Ecto neural progenitor cell (in vitro differentiated cells): ENCODE measurements around the gene RBM23.
"Not testable (repeated sequence)": the region's sequence is repeated elsewhere in the genome, so short reads cannot be mapped to it uniquely, and the experiment has no call there.

Source experiments
- DNase-seq: peaks from one replicate; pipeline ENCODE4 v3.0.0-alpha.2; 2018; ENCODE audit warnings: low spot score

Gene RBM23

DNA sequence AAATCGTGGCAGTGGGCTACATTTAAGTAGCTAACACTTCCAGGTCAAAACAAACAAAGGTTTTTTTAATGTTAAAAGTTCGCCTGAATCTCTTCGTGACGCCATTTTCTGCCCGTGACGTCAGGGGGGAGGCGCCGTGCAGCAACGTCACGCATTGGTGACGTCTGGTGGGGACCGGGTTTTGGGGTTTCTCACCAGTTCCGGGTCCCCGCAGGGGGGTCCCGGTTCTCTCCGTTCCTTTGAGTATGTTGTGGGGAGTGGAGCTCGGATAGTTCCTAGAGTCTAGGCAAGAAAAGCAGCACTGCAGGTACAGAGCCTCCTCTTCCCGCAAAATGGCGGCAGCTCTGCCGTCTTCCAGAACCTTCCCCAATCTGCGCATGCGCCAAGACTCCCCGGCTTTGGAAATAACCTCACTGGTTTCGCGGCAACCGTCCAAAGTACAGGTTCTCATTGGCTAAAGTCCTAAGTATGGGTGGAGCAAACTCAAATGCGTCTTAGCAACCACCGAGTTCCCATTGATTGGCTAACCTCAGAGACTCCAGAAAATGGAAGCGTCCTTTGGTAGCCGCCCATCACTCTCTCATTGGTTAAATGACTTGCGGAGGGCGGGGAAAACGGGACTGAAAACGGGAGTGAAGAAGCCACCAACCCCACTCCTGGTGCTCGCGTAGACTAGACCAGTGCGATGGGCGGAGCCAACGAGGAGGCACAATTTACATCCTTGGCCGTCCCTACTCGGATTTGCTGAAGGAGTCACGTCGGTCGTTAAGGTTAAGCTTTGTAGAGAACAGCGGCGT lies at the start of gene RBM23:
TSS of gene RBM23 (minus strand) at position 346 of the 797 bp plus-strand sequence.
- DNase-seq = peak; percentile 100

DNA sequence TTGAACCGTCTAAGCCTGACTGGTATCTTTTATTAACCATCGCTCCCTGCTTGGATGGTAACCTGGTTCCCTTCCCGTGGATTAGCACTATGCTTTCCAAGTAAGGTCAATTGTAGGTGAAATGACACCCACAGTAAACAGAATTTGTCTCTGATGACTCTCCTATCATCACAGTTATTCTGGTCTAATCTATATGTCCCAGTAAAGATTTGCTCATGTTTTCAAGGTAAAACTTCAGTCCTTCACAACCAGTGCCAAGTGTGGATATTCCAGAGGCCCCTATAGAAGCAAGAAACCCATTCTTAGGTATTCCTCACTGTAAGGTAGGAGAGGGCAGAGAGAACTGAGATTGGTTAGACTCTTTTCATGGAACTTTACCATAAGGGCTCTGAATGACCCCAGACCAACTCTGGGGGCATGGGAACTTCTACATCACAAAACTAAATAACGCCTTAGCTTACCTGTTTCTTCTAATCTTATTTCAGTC lies 47.9 kb upstream of the RBM23 start:
- DNase-seq = no peak

DNA sequence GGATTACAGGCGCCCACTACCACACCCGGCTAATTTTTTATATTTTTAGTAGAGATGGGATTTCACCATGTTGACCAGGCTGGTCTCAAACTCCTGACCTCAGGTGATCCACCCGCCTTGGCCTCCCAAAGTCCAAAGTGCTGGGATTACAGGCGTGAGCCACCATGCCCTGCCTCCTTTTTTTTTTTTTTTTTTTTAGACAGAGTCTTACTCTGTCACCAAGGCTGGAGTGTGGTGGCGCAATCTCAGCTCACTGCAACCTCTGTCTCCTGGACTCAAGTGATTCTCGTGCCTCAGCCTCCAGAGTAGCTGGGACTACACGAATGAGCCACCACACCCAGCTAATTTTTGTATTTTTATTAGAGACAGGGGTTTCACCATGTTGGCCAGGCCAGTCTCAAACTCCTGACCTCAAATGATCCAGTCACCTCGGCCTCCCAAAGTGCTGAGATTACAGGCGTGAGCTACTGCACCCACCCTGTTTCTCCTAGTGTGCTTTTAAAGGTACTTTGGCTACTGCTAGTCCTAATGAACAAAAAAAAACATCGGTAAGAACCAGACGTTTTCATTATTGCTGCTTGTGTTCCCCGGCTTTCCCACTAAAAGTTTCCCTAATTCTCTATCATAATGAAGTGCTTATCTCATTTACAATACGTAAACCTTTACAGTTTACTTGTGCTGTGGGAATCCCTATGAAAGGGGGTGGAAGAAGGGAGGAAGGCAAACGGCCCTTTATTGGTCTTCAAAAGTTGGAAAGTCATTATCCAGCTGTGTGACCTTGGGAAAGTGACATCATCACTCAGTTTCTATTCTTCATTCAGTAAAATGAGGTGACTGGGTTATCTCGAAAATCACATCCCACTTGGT lies 47.2 kb upstream of the RBM23 start:
- not testable (repeated sequence) for DNase-seq

DNA sequence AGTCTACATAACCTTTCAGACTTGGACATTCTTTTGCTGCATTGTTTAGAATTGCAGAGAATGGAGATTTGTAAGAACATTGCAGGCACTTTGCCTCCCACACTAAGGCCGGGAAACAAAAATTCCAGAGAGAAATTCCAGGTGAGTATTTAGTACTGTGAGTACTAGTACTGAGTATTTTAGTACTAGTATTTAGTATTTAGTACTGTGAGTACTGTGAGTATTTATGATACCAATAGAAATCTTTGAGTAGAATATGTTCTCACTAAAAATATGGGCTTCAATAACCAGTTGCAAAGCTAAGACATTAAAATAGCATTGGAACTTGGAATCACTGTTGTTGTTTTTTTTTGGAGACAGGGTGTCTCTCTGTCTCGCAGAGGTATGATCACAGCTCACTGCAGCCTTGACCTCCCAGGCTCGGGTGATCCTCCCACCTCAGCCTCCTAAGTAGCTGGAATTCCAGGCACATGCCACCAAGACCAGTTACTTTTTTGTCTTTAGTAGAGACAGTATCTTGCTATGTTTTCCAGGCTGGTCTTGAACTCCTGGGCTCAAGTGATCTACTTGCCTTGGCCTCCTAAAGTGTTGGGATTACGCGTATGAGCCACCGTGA lies 43.2 kb upstream of the RBM23 start:
- no peak for DNase-seq

DNA sequence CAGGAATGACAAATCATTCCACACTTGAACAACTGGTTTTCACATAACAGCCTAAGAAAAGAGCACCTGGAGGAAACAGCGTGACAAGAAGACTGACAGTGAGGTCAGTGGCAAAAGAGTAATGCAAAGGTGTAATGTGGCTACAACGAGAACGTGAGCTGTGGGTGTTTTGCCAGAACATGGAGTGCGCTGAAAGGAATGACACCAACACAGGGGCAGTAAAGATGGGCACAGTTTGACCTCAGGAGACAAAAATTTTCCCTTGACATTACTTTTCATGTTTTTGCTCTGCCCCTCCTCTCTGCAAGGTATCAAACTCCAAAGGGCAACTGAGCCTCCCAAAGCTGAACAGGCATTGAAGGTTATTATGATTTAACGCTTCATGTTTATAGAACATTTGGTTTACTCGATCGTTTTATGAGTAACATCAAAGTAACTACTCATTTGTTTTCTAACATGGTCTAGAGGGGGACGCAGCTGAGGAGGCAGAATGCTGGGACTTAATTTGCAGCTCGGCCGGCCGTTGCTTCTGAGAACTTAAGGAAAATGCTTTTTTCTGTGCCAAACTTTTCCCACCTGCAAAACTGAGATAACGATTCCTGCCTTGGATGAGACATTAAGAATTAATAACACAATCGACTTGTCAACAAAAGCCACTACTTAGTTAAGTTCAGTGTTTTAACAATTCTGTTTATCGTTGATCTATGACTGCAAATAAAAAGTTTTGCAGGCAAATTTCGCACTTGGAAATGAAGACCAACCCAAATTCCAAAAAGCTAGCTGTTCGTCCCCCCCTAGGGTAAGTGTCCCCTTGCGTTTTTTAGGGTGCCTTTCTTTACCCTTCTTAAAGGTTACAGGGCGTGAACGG lies 37.0 kb upstream of the RBM23 start:
- DNase-seq = no peak

DNA sequence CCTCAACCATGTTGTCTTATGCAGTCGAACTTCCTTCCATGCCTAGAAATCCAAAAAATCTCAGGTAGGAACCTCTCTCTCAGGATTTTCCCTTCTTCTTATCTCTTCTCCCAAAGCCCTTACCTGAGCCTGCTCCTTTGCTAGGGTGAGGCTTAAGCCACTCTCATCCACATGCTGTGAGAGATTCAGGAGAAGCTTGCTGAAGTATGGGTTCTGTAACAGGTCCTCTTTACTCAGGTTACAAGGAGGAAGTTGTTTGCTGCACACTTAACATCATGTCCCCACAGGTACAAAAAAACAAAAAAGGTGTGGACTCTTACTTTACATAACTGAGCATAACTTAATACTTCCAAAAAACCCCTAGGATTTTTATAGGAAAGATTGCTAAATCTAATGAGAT lies 33.5 kb upstream of the RBM23 start:
- DNase-seq = no peak

DNA sequence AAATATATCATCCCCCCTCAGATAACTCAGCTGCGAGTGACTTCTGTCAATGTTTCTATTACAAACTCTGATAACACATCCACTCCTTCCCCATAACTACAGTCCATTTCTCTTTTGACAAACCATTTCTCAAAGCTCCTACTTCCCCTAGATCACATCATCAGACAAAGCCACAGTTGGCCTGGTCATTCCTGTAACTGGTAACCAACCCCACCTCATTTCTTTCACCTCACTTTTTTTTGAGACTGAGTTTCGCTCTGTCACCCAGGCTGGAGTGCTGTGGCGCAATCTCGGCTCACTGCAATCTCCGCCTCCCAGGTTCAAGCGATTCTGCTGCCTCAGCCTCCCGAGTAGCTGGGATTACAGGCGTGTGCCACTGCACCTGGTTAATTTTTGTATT lies 32.8 kb upstream of the RBM23 start:
- DNase-seq = not testable (repeated sequence)

DNA sequence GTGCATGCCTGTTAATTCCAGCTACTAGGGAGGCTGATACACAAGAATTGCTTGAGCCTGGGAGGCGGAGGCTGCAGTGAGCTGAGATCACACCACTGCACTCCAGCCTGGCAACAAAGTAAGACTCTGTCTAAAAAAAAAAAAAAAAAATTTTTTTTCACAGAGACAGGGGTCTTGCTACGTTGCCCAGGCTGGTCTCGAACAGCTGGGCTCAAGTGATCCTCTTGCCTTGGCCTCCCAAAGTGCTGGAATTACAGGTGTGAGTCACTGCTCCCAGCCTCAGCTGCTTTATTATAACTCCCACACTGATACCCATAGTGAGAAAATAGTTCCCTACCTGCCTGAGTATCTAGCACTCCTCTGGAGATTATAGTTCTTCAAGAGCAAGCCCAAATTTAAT lies 26.7 kb upstream of the RBM23 start:
- no peak for DNase-seq

DNA sequence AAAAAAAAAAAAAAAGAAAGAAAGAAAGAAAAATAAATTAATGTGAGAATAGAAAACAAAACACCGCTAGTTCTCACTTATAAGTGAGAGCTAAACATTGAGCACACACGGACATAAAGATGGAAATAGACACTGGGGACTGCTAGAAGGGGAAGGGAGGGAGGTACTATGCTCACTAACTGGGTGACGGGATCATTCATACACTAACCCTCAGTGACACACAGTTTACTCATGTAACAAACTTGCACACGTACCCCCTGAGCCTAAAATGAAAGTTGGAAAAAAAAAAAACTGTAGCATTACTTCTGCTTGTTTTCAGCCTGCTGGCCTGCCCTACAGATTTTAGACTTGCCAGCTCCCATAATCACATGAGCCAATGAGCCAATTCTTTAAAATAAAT lies 20.7 kb upstream of the RBM23 start:
- no peak for DNase-seq

DNA sequence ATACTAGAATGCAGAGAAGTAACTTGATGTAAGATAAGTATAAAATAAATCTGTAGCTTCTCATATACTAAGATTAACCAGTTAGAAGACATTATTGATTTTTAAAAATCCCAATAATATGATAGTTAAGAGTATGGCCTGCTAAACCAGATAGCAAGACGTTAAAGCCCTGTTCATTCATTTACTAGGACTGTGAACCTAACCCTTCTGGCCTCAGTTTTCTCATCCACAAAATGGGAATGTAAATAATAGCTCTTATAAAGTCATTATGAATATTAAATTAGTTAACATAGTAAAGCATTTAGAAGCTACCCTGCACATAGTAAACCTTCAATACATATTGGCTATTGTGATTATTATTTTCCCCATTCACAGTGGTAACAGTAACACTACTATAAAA lies 16.2 kb upstream of the RBM23 start:
- DNase-seq = no peak

DNA sequence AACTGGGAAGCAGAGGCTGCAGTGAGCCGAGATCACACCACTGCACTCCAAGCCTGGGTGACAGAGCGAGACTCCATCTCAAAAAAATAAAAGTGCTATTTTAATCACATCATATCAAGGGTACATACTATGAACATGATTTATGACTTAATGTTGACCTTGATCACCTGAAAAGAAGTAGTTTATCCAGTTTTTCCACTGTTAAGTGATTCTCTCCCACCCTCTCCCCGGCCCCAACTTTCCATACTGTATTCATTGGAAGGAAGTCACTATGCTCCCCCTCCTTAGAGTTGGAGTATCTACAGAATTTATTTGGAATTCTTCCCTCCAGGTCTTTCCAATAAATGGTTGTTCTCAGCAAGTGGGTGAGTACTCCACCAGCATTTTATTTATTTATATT lies 13.2 kb upstream of the RBM23 start:
- DNase-seq = no peak

DNA sequence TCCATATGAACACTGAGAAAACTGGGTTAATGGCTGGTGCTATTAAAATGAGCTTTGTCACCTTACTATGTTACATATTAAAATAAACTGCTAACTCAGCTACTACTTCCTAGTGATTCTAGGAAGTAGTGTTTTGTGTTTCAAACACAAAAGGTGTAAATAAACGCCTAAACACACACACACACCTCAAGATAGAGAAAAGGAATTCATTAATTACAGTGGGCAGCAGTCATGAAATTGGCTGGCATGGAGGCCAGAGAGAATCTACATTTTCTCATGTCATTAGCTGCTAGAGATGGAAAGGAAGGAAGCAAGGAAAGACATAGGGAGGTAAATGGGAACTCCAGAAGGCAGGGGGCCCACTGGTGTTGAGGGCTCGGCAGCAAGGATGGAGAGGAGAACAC lies 11.0 kb upstream of the RBM23 start:
- DNase-seq = no peak

DNA sequence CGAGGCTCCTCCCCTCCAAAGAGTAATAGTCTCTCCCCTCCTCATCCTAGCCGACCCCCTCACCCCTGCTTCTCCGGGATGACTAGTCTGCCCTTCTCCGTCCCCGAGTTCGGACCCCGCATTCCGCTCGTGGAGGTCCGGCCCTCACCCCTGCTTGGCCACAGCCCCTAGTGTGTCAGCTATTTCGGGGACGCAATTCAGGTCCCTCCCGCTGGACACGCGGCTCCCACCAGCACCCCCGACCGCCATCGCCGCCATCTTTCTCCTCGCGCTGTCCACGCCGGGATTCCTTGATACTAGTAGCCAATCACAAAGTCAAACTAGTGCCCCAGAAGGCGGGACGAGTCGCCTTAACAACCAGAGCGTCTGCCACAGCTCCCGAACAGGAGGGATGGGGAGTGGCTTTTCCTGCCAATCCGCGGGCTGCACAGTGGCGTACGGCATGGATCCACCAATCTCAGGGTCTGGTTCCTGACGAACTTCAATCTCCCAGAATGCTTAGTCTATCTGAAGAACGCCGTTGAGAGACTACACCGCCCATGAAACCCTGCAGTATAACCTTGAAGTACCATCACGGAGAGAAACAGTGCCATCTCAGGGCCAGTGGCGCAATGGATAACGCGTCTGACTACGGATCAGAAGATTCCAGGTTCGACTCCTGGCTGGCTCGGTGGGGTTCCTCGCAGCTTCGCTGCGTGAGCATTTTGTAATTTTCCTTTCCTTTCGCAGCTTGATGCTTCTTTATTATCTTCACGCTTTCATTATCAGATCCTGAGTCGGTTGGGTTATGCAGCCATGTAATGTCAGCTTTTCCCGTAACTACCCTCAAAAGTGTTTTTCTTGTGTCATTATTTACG lies 10.4 kb upstream of the RBM23 start, which contains the start of gene PRMT5:
TSS of gene PRMT5 (minus strand) at position 273 of the 857 bp plus-strand sequence. CDS start at position 258, 15 bp downstream.
- peak; percentile 98 for DNase-seq

DNA sequence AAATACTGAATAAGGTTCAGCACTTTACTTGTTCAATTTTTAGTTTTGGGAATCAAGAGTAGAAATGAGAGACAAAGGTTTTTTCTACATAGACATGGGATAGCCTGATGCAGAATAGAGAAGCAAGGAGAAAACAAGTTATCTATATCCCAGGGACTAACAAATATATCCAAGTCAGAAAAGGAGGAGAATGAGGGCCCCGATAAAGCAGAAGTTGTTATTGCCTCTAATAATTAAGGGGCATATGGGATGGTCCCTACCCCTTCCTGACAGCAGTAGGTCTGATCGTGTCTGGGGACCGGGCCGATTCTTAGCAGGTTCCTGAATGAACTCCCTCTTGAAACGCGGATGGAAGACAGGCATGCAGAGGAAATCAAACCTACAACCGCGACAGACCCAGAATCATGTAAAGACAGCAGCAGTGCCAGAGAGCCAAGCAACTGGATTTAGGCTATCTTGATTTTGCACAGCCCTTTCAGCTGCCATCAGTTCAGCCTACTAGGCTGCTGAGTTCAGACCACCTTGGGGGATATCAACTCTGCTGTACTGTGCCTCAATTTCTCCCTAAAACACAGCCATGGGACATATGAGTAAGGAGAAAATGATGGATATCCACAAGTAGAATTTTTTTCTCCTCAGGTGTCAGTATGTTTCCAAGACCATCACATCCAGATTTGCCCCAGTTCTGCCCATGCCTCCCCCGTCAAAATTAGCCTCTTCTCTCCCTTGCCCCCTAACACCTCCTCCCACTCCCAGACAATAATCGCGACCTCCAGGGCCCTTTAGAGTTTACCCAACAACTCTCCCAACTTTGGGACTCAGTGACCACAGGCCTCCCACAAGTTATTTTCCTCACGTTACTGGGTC lies 9.5 kb upstream of the RBM23 start:
- DNase-seq = no peak

DNA sequence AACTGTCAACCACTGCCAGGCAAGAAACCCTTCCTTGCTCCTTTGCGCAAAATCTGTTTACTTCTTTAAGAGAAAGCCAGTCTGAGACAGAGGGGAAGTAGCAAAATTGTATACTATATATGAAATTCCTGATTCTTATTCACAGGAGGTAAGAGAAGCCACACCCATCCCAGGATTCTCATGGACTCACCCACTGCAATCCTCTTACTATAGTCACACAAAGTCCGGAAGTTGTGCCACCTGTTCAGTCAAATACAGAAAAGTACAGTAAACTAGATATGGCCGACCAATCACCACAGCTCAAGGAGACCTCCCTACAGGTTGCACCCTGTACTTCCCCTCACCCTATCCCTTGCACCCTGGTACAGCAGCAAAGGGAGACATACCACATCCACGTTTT lies 7.4 kb upstream of the RBM23 start:
- DNase-seq = no peak

DNA sequence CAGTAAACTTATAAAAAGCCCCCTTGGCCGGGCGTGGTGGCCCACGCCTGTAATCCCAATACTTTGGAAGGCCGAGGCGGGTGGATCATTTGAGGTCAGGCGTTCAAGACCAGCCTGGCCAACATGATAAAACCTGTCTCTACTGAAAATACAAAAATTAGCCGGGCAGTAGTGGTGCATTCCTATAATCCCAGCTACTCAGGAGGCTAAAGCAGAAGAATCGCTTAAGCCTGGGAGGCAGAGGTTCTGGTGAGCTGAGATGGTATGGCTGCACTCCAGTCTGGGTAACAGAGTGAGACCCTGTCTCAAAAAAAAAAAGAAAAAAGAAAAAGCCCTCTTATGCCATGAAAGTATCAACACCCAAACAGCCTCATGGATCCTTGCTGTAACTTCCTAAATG lies 6.6 kb upstream of the RBM23 start:
- DNase-seq = no peak

DNA sequence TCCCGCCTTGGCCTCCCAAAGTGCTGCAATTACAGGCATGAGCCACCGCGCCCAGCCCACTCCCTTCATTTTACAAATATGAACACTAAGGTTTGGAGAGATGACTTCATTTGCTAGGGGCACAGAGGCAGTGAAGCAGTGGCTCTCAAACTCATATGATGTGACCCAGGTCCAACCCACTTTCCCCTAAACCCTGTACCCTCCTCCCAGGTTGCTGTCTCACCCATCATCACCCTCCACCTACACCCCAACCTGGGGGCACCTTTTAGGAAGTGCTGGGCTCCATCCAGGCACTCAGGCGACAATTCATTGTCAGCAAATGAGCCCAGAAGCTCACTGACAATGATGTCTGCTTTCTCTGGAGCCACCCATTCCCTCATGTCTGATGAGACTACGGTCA lies 4.8 kb upstream of the RBM23 start:
- DNase-seq = no peak

DNA sequence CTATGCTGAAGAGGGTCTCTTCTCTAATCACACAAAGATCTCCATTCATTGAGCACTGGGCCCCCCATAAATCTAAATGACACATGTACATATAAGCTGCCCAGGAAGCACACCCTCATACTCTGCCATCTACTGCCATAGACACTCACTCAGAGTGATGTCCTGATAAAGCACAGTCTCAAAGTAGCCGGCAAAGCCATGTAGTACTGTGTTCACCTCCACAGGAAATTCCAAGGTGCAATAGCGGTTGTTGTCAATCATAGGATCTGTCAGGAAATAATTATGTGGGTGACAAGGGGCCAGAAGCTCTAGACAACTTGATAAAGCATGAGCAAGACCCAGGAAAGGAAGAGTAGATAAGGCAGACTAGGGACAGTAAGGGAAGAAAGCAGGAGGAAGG lies 3.3 kb upstream of the RBM23 start:
- no peak for DNase-seq

DNA sequence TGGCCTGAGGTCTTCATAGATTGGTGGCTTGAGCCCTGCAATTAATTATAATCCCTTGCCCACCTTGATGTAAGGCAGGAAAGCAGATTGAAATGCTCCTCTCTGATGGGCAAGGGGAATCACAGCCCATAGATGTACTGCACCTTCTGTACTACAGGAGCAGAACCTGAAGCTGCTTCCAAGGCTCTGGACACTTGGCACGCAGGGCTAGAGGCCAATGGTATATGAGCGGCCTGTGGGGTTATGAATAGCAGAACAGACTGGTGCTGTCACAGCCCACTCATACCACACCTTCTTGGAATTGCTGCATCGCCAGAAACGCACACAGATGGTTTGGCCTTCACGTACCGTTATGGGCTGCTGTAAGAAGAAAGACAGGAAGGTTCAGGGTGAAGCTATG lies 1.7 kb upstream of the RBM23 start:
- no peak for DNase-seq

DNA sequence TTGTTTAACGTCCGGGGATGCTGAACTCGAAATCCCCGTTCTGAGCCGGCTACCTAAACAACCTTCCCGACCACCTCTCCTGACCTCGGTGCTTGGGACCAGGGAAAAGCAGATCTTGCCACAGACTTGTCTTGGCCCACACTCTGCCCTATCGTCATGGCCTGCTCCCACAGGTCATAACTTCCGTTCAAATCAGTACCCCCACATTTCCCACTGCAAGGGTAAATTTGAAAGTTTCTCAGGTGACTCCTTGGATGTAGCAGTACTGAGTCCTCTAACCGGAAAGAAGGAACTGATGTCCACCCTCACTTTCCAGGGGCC lies 612 bp upstream of the RBM23 start:
- no peak for DNase-seq
